ENCODE measurements around the gene CNNM2.

CNNM2 gene

GRCh38 chr10:103025696-103026095 lies 107.6 kb downstream of the CNNM2 start:
- no peak for TF ChIP-seq CTCF (IDR thresholded peaks at IDR 0.05; ENCODE audit: low read depth, low read length, missing control alignments)
- DNase-seq (ENCODE audit: extremely low read depth, low read depth): no peak

GRCh38 chr10:103038570-103038969 lies 120.5 kb downstream of the CNNM2 start:
- no peak for DNase-seq (ENCODE audit: extremely low read depth, low read depth)
- no peak for TF ChIP-seq CTCF (IDR thresholded peaks at IDR 0.05; ENCODE audit: low read depth, low read length, missing control alignments)
- no peak overlapping the region for H3K4me3 ChIP-seq (replicated peaks; ENCODE audit: low read depth, low read length)

More at GRCh38 chr10:103025696-103026095, 107.6 kb downstream of the CNNM2 start:
- H3K4me3 ChIP-seq (replicated peaks; ENCODE audit: low read depth, low read length): no peak overlapping the region

GRCh38 chr10:103040418-103040817 lies 122.3 kb downstream of the CNNM2 start:
- no peak for TF ChIP-seq CTCF (IDR thresholded peaks at IDR 0.05; ENCODE audit: low read depth, low read length, missing control alignments)
- DNase-seq (ENCODE audit: extremely low read depth, low read depth): no peak

GRCh38 chr10:103041391-103041790 lies 123.3 kb downstream of the CNNM2 start:
- H3K4me3 ChIP-seq (replicated peaks; ENCODE audit: low read depth, low read length): no peak overlapping the region
- DNase-seq (ENCODE audit: extremely low read depth, low read depth): no peak
- TF ChIP-seq CTCF (IDR thresholded peaks at IDR 0.05; ENCODE audit: low read depth, low read length, missing control alignments): no peak

More at GRCh38 chr10:103040418-103040817, 122.3 kb downstream of the CNNM2 start:
- H3K4me3 ChIP-seq (replicated peaks; ENCODE audit: low read depth, low read length): no peak overlapping the region

- no peak for TF ChIP-seq CTCF (IDR thresholded peaks at IDR 0.05; ENCODE audit: low read depth, low read length, missing control alignments)
- H3K4me3 ChIP-seq (replicated peaks; ENCODE audit: low read depth, low read length): no peak overlapping the region
- DNase-seq (ENCODE audit: extremely low read depth, low read depth): no peak
Observed at GRCh38 chr10:103042129-103042528, 124.0 kb downstream of the CNNM2 start.

- TF ChIP-seq CTCF (IDR thresholded peaks at IDR 0.05; ENCODE audit: low read depth, low read length, missing control alignments): peak; percentile 16
- no peak for DNase-seq (ENCODE audit: extremely low read depth, low read depth)
- H3K4me3 ChIP-seq (replicated peaks; ENCODE audit: low read depth, low read length): no peak overlapping the region
Observed at GRCh38 chr10:103042908-103043307, 124.8 kb downstream of the CNNM2 start.

- DNase-seq (ENCODE audit: extremely low read depth, low read depth): no peak
- no peak overlapping the region for H3K4me3 ChIP-seq (replicated peaks; ENCODE audit: low read depth, low read length)
- no peak for TF ChIP-seq CTCF (IDR thresholded peaks at IDR 0.05; ENCODE audit: low read depth, low read length, missing control alignments)
Observed at GRCh38 chr10:103044942-103045489, 126.9 kb downstream of the CNNM2 start.

Data from HFF-Myc (cell line).